ENCODE measurements around the gene SHH.

Gene SHH

GRCh38 chr7:155769701-155770100 is 42.6 kb downstream of the SHH start:
- H3K4me3 ChIP-seq = no peak overlapping the region
- DNase-seq (ENCODE audit: low spot score) = no peak
- H3K27ac ChIP-seq = no peak overlapping the region
- no peak for TF ChIP-seq CTCF (IDR thresholded peaks at IDR 0.05)

DNA sequence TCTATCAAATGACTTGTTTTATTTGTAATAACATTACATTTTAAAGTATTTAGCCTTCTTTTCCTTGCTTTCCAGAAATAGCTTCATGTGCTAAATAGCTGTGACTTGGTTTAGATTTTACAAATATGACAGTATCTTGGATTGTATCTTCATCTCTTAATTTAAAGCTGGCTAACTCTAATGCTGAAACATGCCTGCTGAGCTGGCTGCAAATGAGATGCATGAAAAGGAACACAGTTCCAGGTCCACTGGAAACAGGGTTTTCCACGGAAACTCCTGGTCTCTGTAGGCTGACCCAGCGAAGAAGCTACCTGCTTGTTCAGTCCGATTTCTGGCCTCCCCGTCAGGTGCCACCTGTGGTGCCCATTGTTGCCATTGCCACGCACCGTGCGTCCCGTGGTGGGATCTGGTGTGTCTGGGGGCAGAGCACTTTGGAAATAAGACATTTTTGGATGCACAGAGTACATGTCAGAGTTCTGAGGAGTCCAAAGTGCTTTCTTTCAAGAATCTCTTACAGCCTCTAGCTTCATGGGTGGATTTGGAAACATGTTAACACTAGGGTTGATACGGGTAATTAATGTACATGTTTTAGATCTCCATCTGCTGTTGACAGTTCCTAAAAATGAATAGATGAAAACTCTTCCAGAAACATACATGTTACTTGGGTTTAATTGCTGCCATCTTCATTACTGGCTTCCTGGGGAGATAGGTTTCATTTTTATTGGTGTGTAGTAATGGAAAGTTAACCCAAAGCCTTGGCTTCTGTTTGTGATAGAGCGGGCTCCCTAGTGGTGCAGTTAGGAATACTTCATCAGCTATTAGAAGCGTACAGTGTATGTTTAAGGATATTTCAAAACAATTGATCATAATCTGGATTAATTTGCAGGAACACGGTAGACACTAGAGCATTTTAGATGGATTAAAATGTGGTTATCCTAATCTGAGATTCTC is 45.0 kb downstream of the SHH start:
- no peak for DNase-seq (ENCODE audit: low spot score)
- H3K27ac ChIP-seq = no peak overlapping the region
- TF ChIP-seq CTCF (IDR thresholded peaks at IDR 0.05) = no peak
- no peak overlapping the region for H3K4me3 ChIP-seq

DNA sequence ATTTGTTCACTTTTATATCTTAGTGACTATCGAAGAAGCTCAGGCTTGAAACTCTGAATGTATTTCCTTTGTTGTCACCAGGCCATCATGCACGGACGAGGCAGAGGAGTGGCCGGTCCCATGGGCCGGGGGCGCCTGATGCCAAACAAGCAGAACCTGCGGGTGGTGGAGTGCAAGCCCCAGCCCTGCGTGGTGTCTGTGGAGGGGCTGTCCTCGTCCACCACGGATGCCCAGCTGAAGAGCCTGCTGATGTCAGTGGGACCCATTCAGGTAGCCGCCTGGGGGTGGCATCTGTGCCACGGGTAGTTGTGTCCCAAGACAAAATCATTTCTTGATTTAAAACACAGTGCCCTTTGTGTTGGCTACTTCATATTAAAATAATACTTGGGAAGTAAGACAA is 45.9 kb downstream of the SHH start:
- Histone ChIP-seq H3K27ac (no peak overlapping the region), H3K4me3 (no peak overlapping the region)
- no peak for DNase-seq (ENCODE audit: low spot score)
- TF ChIP-seq CTCF (IDR thresholded peaks at IDR 0.05) = no peak

DNA sequence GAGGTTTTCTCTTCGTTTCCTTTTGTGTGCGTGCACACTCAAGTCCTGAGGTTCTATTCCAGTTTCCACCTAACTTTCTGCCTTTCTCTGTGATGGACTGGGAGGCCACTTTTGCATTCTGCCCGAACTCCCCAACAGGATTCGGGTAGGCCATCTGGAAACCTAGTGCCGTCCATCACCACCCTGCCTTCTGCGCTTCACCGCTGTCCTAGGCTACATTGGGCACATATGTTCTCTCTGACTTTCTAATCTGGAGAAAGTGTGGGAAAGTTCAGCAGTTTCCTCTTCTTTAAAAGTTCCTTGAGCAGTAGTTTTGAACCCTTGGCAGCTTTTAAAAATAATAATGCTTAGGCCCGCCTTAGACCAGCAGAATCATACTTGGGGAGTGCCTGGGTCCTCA is 46.8 kb downstream of the SHH start:
- no peak for TF ChIP-seq CTCF (IDR thresholded peaks at IDR 0.05)
- no peak for DNase-seq (ENCODE audit: low spot score)
- no peak overlapping the region for H3K27ac ChIP-seq
- H3K4me3 ChIP-seq = no peak overlapping the region

DNA sequence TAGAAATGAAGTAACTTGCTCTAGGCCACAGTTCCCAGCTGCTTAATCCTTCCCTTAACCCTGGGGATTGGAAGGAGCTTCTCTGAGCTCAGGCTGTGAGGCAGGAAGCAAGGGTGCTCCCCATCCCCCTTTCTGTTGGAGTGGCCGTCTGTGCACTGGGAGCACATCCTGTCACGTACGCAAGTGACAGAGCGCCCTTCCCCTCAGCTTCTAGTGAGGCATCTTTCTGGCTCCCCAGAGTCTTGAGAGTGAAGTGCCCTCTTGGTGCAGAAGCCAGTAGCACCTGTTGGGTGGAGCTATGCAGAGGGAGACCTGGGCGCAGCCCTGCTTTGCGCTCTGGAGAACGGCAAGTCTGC is 47.8 kb downstream of the SHH start:
- DNase-seq (ENCODE audit: low spot score) = no peak
- no peak overlapping the region for H3K27ac ChIP-seq

DNA sequence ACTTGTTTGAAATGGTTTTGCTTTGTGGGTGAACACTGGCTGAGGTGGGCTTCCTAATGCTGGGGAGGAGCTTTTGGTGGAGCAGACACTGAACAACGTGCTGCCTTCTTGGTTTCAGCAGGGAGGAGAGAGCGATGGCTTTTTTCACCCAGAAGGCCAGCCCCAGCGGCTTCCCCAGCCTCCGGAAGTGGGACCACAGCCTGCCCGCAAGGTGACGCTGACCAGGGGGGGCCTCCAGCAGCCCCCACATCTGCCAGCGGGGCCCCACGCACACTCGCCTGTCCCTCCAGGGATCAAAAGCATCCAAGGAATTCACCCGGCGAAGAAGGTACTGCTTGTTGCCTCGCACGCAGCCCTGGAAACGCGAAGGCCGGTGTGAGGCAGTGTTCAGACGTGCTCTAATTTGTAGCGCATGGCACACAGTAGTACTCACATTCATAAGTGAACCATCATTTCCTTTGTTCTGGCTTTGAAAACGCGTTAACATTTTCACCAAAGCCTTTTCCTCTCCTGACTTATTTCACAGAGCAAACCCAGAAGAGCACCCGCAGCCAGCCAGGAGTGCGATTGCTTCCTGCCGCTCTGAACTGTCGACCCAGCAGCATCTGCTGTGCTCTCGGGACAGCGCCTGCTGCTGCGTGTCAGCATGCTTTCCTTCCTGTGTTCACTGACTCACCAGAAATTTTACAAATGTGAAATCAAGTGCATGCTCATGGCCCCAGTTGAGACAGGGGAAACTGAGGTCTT is 48.4 kb downstream of the SHH start:
- TF ChIP-seq CTCF (IDR thresholded peaks at IDR 0.05) = no peak
- no peak for DNase-seq (ENCODE audit: low spot score)
- Histone ChIP-seq H3K4me3 (no peak overlapping the region), H3K27ac (peak overlapping the region in 1 of 2 donors; percentile 13)

More for the DNA sequence above, 47.8 kb downstream of the SHH start:
- no peak overlapping the region for H3K4me3 ChIP-seq
- no peak for TF ChIP-seq CTCF (IDR thresholded peaks at IDR 0.05)

Measured in coronary artery (tissue), 2 donors.